HepG2 (cell line): Measurements from ENCODE around the gene ERMARD. TPM values are rescaled to one million over a fixed set of nuclear protein-coding genes. Genes with fewer than 3 reads are reported as not detected.

Source experiments
- ARID2 ChIP-seq: sonication (generic); formaldehyde crosslinking; IDR thresholded peaks from 2 replicates; pipeline ENCODE4 v1.8.1; 2022; ENCODE audit warnings: mild to moderate bottlenecking, missing genetic modification reagents, borderline replicate concordance
- CBFB ChIP-seq: sonication (generic); formaldehyde crosslinking; IDR thresholded peaks from 2 replicates; pipeline ENCODE4 v1.4.0; 2020; ENCODE audit warnings: missing genetic modification reagents
- DBP ChIP-seq: sonication (generic); formaldehyde crosslinking; IDR thresholded peaks from 2 replicates; pipeline ENCODE4 v1.4.0; 2020; ENCODE audit warnings: missing genetic modification reagents; ENCODE audit errors: not compliant biosample characterization
- EP300 ChIP-seq, 3 experiments: sonication (generic) in 1 of 3; formaldehyde crosslinking in 1 of 3; IDR thresholded peaks; 2 replicates each; pipeline versions ENCODE4 v1.5.1 to v1.6.1; 2011 to 2020; ENCODE audit warnings: low read depth in 2 of 3, low read length in 2 of 3, borderline replicate concordance in 1 of 3, improper control_type of control experiment in 1 of 3, mild to moderate bottlenecking in 1 of 3, missing genetic modification reagents in 1 of 3, moderate library complexity in 1 of 3
- MAFK ChIP-seq, 2 experiments: IDR thresholded peaks in 1 of 2; conservative IDR thresholded peaks in 1 of 2; 2 replicates each; pipeline ENCODE4 v1.6.1; 2011; ENCODE audit warnings: improper control_type of control experiment in 2 of 2, low read length in 2 of 2
- MXI1 ChIP-seq: IDR thresholded peaks from 3 replicates; pipeline ENCODE4 v1.6.1; 2012; ENCODE audit warnings: low read depth, low read length, inconsistent platforms, borderline replicate concordance
- RFXANK ChIP-seq: IDR thresholded peaks from 2 replicates; pipeline ENCODE4 v1.6.1; 2016
- RXRB ChIP-seq: IDR thresholded peaks from 2 replicates; pipeline ENCODE4 v1.6.1; 2016; ENCODE audit warnings: borderline replicate concordance, missing genetic modification reagents, missing compliant biosample characterization
- SOX6 ChIP-seq, 2 experiments: fragments of 450-650 bp in 1 of 2; sonication (generic) in 1 of 2; formaldehyde crosslinking in 1 of 2; IDR thresholded peaks; 2 replicates each; pipeline versions ENCODE4 v1.4.0 to v1.6.1; 2017 to 2020; ENCODE audit warnings: antibody characterized with exemption in 1 of 2, mild to moderate bottlenecking in 1 of 2, missing genetic modification reagents in 1 of 2
- STAG1 ChIP-seq: sonication (generic); formaldehyde crosslinking; IDR thresholded peaks from 2 replicates; pipeline ENCODE4 v1.4.0; 2020; ENCODE audit warnings: missing genetic modification reagents
- TAF1 ChIP-seq: sonication (generic); formaldehyde crosslinking; IDR thresholded peaks from 2 replicates; pipeline ENCODE4 v1.4.0; 2020; ENCODE audit warnings: missing genetic modification reagents
- ZMAT5 ChIP-seq: sonication (generic); formaldehyde crosslinking; IDR thresholded peaks from 2 replicates; pipeline ENCODE4 v1.5.0; 2020; ENCODE audit warnings: mild to moderate bottlenecking, low read depth, missing genetic modification reagents, borderline replicate concordance
- ZNF18 ChIP-seq: sonication (generic); formaldehyde crosslinking; IDR thresholded peaks from 2 replicates; pipeline ENCODE4 v1.8.0; 2022; ENCODE audit warnings: mild to moderate bottlenecking, missing genetic modification reagents; ENCODE audit not compliant: insufficient replicate concordance
- ZNF605 ChIP-seq: sonication (generic); formaldehyde crosslinking; IDR thresholded peaks from 2 replicates; pipeline ENCODE4 v1.8.0; 2022; ENCODE audit warnings: mild to moderate bottlenecking, missing genetic modification reagents
- ZNF652 ChIP-seq: IDR thresholded peaks from 2 replicates; pipeline ENCODE4 v1.6.1; 2016; ENCODE audit warnings: low read depth, borderline replicate concordance
- polyA plus RNA-seq, 8 experiments: library from polyadenylated mRNA; depleted of rRNA in 3 of 8; stranded (reverse) in 7 of 8; unstranded in 1 of 8; fragments of >200 nt; fragmentation: Illumina TruSeq in 4 of 8; extraction: Trizol in 4 of 8; gene quantifications; 2 replicates each; pipeline versions ENCODE4 v1.2.1 to v1.2.3, GENCODE V29; 2011 to 2016; ENCODE audit warnings: low read depth in 4 of 8, missing spikeins in 1 of 8, mixed read lengths in 1 of 8; ENCODE audit not compliant: insufficient read depth in 1 of 8
- total RNA-seq, 5 experiments: library from RNA; depleted of rRNA; stranded (reverse); fragments of >200 nt; fragmentation: Illumina TruSeq; extraction: Trizol; gene quantifications; 2 replicates each; pipeline ENCODE4 v1.2.3, GENCODE V29; 2016; ENCODE audit warnings: low read depth in 1 of 5
- TF ChIP-seq, protein P1 (sequence below): IDR thresholded peaks from 2 replicates; pipeline ENCODE4 v1.6.1; 2016
- TF ChIP-seq, protein P2 (sequence below): sonication (generic); formaldehyde crosslinking; IDR thresholded peaks from 2 replicates; pipeline ENCODE4 v1.5.0; 2020; ENCODE audit warnings: missing genetic modification reagents

Gene ERMARD
- total and polyA plus RNA-seq, 2 of the 13 experiments (the other 11 are each of a cell fraction or from before 2014, with no cell fraction given): 8.8 to 10.7 TPM

- TF ChIP-seq ZNF605 (CRISPR knock-in tag) (peak; percentile 84), ZNF652 (CRISPR knock-in tag) (peak; percentile 53; the same call in 1 of the 2 replicates), MAFK (conservative IDR thresholded peaks at IDR 0.05 in 1 of 2, IDR thresholded peaks at IDR 0.05 in 1 of 2; ENCODE audit: low read length in 2 of 2) (no peak), CBFB (CRISPR knock-in tag) (peak; percentile 81), ZNF18 (peak; percentile 69), RFXANK (CRISPR knock-in tag) (peak; percentile 49; the same call in 1 of the 2 replicates), RXRB (peak; percentile 70; the same call in 1 of the 2 replicates), DBP (CRISPR knock-in tag) (peak; percentile 78), STAG1 (CRISPR knock-in tag) (no peak), EP300 (IDR thresholded peaks at IDR 0.05; ENCODE audit: low read depth in 2 of 2, low read length in 2 of 2) (0 out of 4 replicates have a peak, but pooled peaks of 1 of the 2 experiments have one; percentile 41), EP300 (CRISPR knock-in tag; IDR thresholded peaks at IDR 0.05; ENCODE audit: borderline replicate concordance) (peak; percentile 24; the same call in 1 of the 2 replicates), TAF1 (CRISPR knock-in tag) (peak; percentile 85), ARID2 (CRISPR knock-in tag) (peak; percentile 93), ZMAT5 (CRISPR knock-in tag) (0 out of 2 replicates have a peak, but pooled peaks have one; percentile 65), MXI1 (peak; percentile 97), SOX6 (IDR thresholded peaks at IDR 0.05) (no peak), SOX6 (CRISPR knock-in tag; IDR thresholded peaks at IDR 0.05) (peak; percentile 28)
- TF ChIP-seq, protein P1, sequence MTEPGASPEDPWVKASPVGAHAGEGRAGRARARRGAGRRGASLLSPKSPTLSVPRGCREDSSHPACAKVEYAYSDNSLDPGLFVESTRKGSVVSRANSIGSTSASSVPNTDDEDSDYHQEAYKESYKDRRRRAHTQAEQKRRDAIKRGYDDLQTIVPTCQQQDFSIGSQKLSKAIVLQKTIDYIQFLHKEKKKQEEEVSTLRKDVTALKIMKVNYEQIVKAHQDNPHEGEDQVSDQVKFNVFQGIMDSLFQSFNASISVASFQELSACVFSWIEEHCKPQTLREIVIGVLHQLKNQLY: no peak; the same call in 1 of the 2 replicates
- TF ChIP-seq, protein P2, sequence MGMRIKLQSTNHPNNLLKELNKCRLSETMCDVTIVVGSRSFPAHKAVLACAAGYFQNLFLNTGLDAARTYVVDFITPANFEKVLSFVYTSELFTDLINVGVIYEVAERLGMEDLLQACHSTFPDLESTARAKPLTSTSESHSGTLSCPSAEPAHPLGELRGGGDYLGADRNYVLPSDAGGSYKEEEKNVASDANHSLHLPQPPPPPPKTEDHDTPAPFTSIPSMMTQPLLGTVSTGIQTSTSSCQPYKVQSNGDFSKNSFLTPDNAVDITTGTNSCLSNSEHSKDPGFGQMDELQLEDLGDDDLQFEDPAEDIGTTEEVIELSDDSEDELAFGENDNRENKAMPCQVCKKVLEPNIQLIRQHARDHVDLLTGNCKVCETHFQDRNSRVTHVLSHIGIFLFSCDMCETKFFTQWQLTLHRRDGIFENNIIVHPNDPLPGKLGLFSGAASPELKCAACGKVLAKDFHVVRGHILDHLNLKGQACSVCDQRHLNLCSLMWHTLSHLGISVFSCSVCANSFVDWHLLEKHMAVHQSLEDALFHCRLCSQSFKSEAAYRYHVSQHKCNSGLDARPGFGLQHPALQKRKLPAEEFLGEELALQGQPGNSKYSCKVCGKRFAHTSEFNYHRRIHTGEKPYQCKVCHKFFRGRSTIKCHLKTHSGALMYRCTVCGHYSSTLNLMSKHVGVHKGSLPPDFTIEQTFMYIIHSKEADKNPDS (CRISPR knock-in tag): no peak; the same call in none of the 2 replicates
Observed at GRCh38 chr6:169701954-169702839, 49.2 kb upstream of the ERMARD start, which contains the start of the genes C6orf120 and WDR27 (continued).
